NCI-H146 treated with DMSO at 0.1 percent for 48 hours (cell line): ENCODE data around the gene VWA1.

Experiments used
- DNase-seq: peaks from one replicate; lab custom pipeline; 2025; ENCODE audit not compliant: unreplicated experiment; lab: John Stamatoyannopoulos, UW

Gene VWA1

GRCh38 chr1:1435106-1435903 is at the start of gene VWA1:
VWA1 (plus strand) TSS chr1:1435690; CDS start chr1:1435749, 59 bp downstream.
- DNase-seq, result peak; percentile 5

- no peak for DNase-seq
Measured at GRCh38 chr1:1385931-1386330, 49.6 kb upstream of the VWA1 start.

- no peak for DNase-seq
Measured at GRCh38 chr1:1387098-1388077, 48.1 kb upstream of the VWA1 start.

GRCh38 chr1:1388078-1388472 is 47.4 kb upstream of the VWA1 start:
- no peak for DNase-seq

- DNase-seq, result no peak
Measured at GRCh38 chr1:1390675-1391074, 44.8 kb upstream of the VWA1 start.

- no peak for DNase-seq
Measured at GRCh38 chr1:1391225-1391624, 44.3 kb upstream of the VWA1 start.

GRCh38 chr1:1393014-1393413 is 42.5 kb upstream of the VWA1 start:
- DNase-seq, result no peak

- no peak for DNase-seq
Measured at GRCh38 chr1:1393428-1393827, 42.1 kb upstream of the VWA1 start.

- DNase-seq, result no peak
Measured at GRCh38 chr1:1394116-1394515, 41.4 kb upstream of the VWA1 start.

GRCh38 chr1:1395166-1395565 is 40.3 kb upstream of the VWA1 start:
- no peak for DNase-seq

- DNase-seq, result no peak
Measured at GRCh38 chr1:1397839-1398523, 37.5 kb upstream of the VWA1 start.

GRCh38 chr1:1398677-1399186 is 36.8 kb upstream of the VWA1 start:
- no peak for DNase-seq

- peak; percentile 81 for DNase-seq
Measured at GRCh38 chr1:1399187-1399871, 36.2 kb upstream of the VWA1 start, which contains the start of gene CCNL2. CCNL2 (minus strand) TSS chr1:1399335; CDS start chr1:1399306, 29 bp downstream.

- DNase-seq, result no peak
Measured at GRCh38 chr1:1399872-1400575, 35.5 kb upstream of the VWA1 start.

GRCh38 chr1:1400576-1401456 is 34.7 kb upstream of the VWA1 start:
- DNase-seq, result no peak

GRCh38 chr1:1401457-1402010 is 34.0 kb upstream of the VWA1 start:
- no peak for DNase-seq

GRCh38 chr1:1402072-1402900 is 33.2 kb upstream of the VWA1 start:
- no peak for DNase-seq
